Sigmoid colon (tissue), 4 donors: ENCODE results near the gene KLRC1.

Source experiments
- CTCF ChIP-seq, 4 experiments: fragments of 450-650 bp in 3 of 4; fragments of 200-600 bp in 1 of 4; IDR thresholded peaks; one replicate each; pipeline ENCODE4 v1.5.1; 2016 to 2019; ENCODE audit warnings: antibody characterized with exemption in 4 of 4, mild to moderate bottlenecking in 3 of 4, moderate library complexity in 2 of 4
- EP300 ChIP-seq, 4 donors: sonication (generic); formaldehyde crosslinking; IDR thresholded peaks; one replicate each; pipeline ENCODE4 v1.6.1; 2017; ENCODE audit warnings: antibody characterized with exemption in 4 of 4
- POLR2A ChIP-seq, 2 donors: fragments of 450-650 bp; IDR thresholded peaks; one replicate each; pipeline ENCODE4 v1.6.1; 2016; ENCODE audit warnings: antibody characterized with exemption in 2 of 2, mild to moderate bottlenecking in 2 of 2, moderate library complexity in 2 of 2
- POLR2AphosphoS5 ChIP-seq, 4 donors: sonication (generic); formaldehyde crosslinking; IDR thresholded peaks; one replicate each; pipeline ENCODE4 v1.6.1; 2017; ENCODE audit warnings: antibody characterized with exemption in 4 of 4

GRCh38 chr12:10456856-10457255 lies 3.7 kb upstream of the KLRC1 start:
- no peak for TF ChIP-seq CTCF (IDR thresholded peaks at IDR 0.05)
- no peak for TF ChIP-seq POLR2A (IDR thresholded peaks at IDR 0.05)
- TF ChIP-seq EP300 (IDR thresholded peaks at IDR 0.05) = no peak
- no peak for TF ChIP-seq POLR2AphosphoS5 (IDR thresholded peaks at IDR 0.05)
